Activated T-helper 1 cell treated with anti-CD3 and anti-CD28 coated beads, Interleukin-2, amount 50 U/mL, for 16 hours (primary cell): ENCODE measurements around the gene BNC2.

Experiments
- DNase-seq, 2 donors: peaks; one replicate each; pipeline ENCODE4 v3.0.0-alpha.2; 2020; ENCODE audit warnings: low read depth in 1 of 2, low spot score in 1 of 2

BNC2 gene

DNA sequence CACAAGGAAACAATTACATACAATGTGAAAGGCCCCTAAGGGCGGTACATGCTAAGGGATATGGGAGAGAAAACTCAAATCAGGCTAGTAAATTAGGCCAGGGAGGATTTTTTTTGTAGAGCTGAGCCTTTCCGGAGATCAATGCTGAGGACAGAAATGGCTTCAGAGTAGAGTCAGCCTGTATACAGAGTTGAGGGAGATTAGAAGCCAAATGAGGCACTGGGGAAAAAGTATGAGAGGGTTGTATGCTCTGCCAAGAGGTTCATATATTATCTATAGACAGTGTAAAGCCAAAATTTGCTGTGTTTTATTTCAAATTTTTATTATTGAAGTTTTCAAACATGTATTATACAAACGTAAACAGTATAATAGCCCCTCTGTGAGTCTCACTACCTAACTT lies 103.1 kb downstream of the BNC2 start:
- DNase-seq, result no peak

GRCh38 chr9:16763946-16764345 lies 106.5 kb downstream of the BNC2 start:
- DNase-seq, result no peak

GRCh38 chr9:16755467-16756160 lies 114.9 kb downstream of the BNC2 start:
- DNase-seq, result no peak

DNA sequence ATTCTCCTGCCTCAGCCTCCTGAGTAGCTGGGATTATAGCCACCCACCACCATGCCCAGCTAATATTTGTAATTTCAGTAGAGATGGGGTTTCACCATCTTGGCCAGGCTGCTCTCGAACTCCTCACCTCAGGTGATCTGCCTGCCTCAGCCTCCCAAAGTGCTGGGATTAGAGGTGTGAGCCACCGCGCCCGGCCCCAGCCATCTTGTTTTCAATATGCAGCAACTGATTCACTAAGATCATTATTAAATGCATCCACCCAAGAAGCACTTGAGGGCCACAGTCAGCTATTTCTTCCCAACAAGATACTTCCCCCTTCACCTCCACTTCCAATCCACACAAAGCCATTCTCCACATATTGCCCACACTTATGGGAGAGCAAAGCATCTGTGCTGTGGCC lies 115.8 kb downstream of the BNC2 start:
- no peak for DNase-seq

- DNase-seq, result no peak
Observed at GRCh38 chr9:16753256-16753655, 117.2 kb downstream of the BNC2 start.

- DNase-seq, result no peak
Observed at GRCh38 chr9:16752601-16753000, 117.9 kb downstream of the BNC2 start.

GRCh38 chr9:16750553-16750952 lies 119.9 kb downstream of the BNC2 start:
- DNase-seq, result no peak

GRCh38 chr9:16745359-16745758 lies 125.1 kb downstream of the BNC2 start:
- no peak for DNase-seq

DNA sequence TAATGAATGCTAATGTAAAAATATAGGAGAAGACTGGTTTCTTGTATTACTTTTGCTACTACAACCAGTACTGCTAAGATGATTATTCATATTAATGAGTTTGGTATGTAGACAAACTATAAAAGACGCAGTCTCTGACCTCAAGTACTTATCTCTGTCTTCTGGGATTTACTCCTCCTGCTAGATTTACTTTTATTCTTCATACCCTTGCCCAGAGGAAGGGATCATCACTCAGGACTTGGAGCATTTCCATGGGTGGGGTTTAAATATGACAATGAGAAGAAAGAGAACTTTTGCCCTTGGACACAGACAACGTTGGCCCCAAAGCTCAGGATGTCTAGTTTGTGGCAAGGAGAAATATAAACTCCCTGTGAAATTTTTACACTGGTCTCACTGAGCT lies 126.1 kb downstream of the BNC2 start:
- no peak for DNase-seq

- DNase-seq, result no peak
Observed at GRCh38 chr9:16743375-16743774, 127.1 kb downstream of the BNC2 start.

DNA sequence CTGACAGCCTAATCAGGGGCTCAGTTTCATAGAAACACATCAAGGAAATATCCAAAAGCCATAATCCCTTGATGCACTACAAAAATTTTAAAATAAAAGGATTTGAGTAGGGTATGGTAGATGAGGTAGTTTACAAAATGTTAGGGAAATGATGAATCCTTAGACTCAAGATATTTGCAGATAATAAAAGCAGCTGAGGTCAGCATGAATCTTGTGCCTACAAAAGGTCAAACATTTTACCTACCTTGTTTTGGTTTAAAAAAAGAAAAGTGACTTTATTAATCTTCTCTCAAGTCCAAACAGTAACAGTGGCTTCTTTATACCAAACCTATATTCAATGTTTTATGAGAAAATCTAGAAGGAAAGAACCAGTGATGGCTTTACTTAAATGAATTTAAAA lies 135.5 kb downstream of the BNC2 start:
- no peak for DNase-seq

GRCh38 chr9:16732546-16732945 lies 137.9 kb downstream of the BNC2 start:
- DNase-seq, result no peak

GRCh38 chr9:16730162-16730561 lies 140.3 kb downstream of the BNC2 start:
- no peak for DNase-seq

DNA sequence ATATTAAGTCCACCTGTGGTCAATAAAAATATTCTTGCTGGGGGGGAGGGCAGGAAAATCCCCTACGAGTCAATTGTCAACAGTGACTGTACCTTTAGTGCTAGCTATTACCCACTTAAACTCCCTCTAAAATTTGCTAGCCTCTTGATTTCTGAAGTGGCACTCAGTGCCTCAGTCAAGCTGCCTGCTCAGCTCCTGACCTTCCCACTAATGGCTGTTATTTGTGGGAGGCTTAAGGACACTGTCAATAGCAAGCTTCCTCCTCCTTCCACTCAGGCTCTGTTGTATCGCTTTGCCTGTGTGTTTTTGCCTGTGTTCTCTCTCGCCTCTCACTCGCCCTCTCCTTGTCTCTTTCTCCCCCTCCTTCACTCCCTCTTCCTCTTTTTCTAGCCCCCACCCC lies 140.8 kb downstream of the BNC2 start:
- DNase-seq, result no peak

DNA sequence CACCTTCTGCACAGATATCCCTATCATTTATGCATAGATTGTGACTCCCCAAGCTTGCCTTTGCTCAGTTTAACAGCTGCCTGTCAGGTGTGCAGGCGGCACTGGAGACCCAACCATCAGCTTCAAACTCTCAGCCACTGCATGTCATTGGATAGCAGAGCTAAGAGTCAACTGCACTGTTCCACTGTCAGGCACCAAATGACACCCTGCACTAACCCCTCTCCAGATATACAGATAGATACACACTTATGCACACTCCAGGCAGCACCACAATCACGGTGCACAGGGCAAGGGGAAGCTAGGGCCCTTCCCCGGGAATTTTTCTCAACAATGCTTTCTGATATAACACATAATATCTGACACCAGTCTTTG lies 142.3 kb downstream of the BNC2 start:
- DNase-seq, result no peak

GRCh38 chr9:16727452-16728136 lies 142.9 kb downstream of the BNC2 start:
- DNase-seq, result no peak

DNA sequence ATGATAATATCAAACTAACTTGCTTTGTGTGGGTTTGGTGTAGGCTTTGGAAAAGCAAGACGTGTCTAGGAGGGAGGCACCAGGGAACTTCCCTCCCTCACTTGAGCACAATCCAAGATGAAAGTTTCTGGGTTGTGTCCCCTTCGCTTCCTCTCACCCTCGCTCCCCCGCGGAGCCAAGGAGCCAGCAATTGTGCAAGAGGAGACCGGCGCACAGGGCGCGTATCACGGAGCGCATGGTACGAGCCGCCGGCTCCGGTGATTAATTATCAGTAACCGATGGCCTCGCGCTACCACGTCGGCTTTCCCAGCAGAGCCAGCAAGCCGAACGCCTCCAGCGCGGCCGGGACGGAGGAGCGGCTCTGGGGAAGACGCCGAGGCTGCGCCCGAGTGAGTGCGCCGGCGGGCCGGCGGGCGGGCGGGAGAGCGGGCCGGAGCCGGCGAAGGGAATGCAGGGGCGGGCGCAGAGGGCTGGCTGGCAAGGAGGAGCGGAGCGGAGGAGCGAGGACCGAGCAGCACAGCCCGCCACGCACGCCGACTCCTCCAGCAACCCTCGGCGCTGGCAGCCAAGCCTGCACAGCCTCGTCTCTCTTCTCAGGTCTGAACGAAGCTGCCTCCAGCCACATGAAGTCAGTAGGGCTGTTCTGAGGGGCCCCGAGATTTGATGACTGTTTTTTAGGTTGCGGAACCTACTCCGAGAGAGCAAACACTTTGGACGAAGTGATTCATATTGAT lies 143.6 kb downstream of the BNC2 start:
- no peak for DNase-seq

GRCh38 chr9:16726029-16726428 lies 144.4 kb downstream of the BNC2 start:
- no peak for DNase-seq

DNA sequence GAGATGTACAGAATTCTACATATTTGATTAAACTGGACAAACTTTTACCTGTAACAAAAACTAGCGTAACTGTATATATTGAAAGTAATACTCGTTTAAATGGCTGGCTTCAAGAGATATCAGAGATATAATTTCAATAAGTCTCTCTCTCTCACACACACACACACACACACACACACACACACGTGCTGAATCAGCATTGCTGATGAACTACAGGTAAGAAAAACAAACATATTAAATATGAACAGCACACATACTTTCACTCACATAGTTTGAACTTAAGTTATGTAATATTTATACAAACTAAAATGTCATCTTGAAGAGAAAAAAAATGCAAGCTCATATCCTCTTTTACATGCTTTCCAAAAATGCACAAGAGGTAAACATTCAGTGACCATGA lies 145.4 kb downstream of the BNC2 start:
- DNase-seq, result no peak

DNA sequence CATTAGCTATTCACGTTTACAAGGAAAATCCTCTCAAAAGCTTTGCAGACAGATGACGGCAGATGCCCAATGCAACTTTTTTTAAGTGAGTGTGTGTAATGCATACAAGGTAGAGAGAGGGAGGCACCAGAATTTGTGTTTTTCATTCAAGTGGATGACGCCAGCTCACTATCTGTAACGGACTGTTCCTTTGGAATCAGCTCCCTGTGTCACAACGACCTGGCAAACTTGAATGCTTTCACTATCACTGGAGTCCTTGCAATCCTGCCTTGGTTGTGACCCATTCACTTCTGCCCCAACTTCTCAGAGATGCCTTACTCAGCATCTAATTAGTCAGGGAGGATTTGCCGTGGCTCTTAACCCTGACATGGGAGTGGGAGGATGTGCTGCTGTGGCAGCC lies 148.5 kb downstream of the BNC2 start:
- no peak for DNase-seq

DNA sequence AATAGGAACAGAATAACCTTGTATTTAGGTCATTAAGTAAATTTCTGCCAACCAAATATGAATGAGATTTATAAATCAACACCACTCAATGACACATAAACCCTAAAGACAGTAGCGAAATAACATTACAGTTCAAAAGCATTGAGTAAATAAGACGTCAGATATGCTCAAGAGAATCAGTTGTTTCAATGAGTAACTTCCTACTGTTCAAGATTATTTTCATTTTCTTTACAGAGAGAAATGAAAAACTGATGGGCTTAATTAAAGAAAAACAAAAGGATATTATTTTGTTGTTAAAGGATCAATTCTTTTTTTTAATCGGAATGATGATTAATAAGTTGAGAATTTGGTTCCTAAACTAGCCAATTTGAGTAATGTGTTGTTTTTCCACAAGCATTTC lies 150.1 kb downstream of the BNC2 start:
- DNase-seq, result no peak

DNA sequence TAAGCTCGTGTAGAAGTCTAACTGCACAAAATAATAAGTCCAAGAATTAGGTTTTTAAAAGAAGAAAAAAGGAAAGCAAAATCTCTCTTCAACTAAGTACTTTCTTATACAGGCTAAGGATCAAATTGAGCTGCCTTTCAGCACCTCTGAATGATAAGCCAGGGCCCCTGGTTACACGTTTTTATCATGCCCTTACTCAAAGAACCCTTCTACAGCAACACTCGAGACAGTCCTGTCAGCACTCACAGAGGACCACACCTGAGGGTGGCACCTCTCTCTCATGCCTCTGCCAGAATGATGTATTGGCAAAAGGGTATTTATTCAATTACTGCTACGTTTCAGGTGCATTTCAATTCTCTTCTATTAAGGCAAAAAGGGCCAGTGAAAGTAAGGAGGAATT lies 150.5 kb downstream of the BNC2 start:
- no peak for DNase-seq
